Tibial nerve (tissue), 4 donors: Measurements from ENCODE around the gene OGDH. TPM values are rescaled to one million over a fixed set of nuclear protein-coding genes. Genes with fewer than 3 reads are reported as not detected.

Experiments
- total RNA-seq, 4 donors: library from RNA; depleted of rRNA; stranded (reverse); fragments of >200 nt; gene quantifications; one replicate each; pipeline ENCODE4 v1.1.0, GENCODE V29; 2016

OGDH gene
- total RNA-seq, 4 donors from 2014 or later = 66.8 to 76.5 (median 70.1) TPM

Other genes with a start within 250 kb of the OGDH start
- gene NUDCD3, start 116.0 kb upstream of the OGDH start, total RNA-seq = 10 to 100 TPM; 44.7 to 57.3 (median 49.7) TPM
- under 1 TPM in 3 of 4 donors, not detected in 1; 0.30 to 0.44 (median 0.39) TPM for gene NPC1L1, start 65.3 kb upstream of the OGDH start, total RNA-seq
- 10 to 100 TPM; 42.4 to 59.1 (median 56.5) TPM for gene DDX56, start 32.7 kb upstream of the OGDH start, total RNA-seq
- gene TMED4, start 24.4 kb upstream of the OGDH start, total RNA-seq = 100 to 1,000 TPM; 132 to 232 (median 218) TPM
- gene ZMIZ2, start 142.2 kb downstream of the OGDH start, total RNA-seq = 10 to 100 TPM; 24.7 to 48.9 (median 32.7) TPM
- gene PPIA, start 190.1 kb downstream of the OGDH start, total RNA-seq = 1,000 to 10,000 TPM in 2 of 4 donors, 100 to 1,000 TPM in 2; 803 to 1,127 (median 967) TPM
- gene H2AZ2, start 241.5 kb downstream of the OGDH start, total RNA-seq = 100 to 1,000 TPM in 3 of 4 donors, 10 to 100 TPM in 1; 97.5 to 136 (median 126) TPM